ENCODE measurements around the gene KIF13A.

DNA sequence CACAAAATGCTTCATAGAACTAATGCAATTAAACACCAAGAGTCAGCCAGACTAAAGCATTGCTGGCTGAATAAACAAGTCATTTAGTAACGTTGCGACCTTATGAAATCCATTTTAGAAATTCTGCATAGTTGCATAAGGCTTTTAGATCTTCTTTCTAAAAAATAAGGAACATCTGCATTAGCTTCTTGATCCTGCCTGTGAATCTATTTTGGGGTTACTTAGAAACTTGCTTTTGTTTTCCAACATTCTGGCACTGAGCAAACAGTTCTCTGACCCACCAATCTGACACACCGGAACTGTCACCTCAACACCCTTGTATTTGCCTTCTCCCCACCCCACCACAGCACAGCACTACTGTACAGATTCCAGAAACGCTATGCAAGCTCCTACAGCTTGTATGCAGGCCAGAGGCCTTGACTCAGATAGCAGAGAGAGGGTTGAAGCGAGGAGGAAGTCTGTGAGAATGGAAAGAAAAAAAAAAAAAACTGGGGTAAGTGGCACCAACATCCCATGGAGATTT is 55.0 kb downstream of the KIF13A start:
- TF ChIP-seq CTCF (IDR thresholded peaks at IDR 0.05), result no peak
- no peak for TF ChIP-seq POLR2AphosphoS5 (IDR thresholded peaks at IDR 0.05)
- no peak for TF ChIP-seq POLR2A (IDR thresholded peaks at IDR 0.05)

Measured in breast epithelium (tissue), 3 donors.